ENCODE results near the gene RABGAP1L.
A peak's percentile ranks its signal among the peaks of the same experiment; 100 is the strongest.
"Not testable (repeated sequence)": the region's sequence is repeated elsewhere in the genome, so short reads cannot be mapped to it uniquely, and the experiment has no call there.

The RABGAP1L gene

DNA sequence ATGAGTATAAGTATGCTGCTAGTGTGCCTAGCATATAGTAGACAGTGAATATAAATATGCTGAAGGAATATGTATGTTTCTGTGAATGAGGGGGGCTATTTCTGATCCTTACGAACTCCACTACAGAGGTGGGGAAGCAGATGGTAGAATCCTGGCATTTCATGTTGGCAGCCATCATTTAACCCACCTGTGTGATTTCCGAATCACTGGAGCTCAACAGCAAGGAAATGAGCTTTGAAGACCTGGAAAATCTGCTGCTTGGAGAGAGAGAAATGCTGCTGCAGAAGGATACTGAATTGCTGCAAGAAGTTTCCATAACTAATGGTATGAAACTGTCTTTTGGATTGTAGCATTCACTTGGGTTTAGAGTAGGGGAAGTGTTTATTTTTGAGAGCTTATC, 83.5 kb downstream of the RABGAP1L start:
- DNase-seq (ENCODE audit: low read depth), result no peak

DNA sequence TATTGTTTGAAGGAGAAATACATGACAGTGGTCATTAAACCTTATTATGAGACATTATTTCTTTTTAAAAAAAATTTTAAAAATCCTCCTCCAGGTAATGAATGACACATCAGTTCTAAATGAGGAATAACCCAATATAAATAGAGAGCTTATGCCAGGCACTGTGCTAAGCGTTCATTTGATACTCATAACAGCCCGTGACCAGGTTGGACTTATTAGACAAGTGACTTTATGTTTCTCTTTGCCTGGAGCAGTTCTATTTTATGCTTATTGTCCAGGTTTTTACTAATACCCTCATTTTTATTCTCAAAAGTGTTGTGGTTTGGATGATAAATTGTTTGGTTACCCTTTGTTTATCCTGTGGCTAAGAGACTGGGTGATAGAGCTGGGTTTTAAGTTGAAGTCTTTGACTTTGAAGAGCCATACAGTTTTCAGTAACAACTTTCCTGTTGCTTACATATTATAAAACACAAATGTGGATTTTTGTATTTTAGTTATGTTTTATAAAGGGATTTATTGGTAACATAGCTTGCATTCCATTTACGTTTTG, 84.2 kb downstream of the RABGAP1L start:
- no peak for DNase-seq (ENCODE audit: low read depth)

DNA sequence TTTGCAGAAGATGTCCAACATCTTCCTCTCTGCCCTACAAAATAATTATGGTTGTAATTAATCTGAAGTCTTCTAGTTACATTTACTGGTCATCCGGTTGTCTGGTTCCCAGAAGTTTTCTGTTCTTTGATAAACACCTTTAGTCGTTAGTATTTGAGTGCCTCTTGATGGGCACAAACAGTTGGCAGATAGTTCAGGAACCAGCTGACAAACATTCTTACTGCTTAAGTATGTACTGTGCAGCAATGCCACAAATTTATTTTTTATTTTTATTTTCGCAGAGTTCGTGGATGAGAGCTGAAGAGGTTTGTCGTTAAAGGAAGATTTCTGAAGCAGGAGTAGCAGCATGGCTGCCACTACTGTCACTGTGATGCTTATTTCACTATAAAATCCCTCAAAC, 84.7 kb downstream of the RABGAP1L start:
- DNase-seq (ENCODE audit: low read depth), result no peak

GRCh38 chr1:174247472-174247871, 88.2 kb downstream of the RABGAP1L start:
- no peak for DNase-seq (ENCODE audit: low read depth)

GRCh38 chr1:174248041-174248440, 88.7 kb downstream of the RABGAP1L start:
- DNase-seq (ENCODE audit: low read depth), result no peak

GRCh38 chr1:174256386-174256785, 97.1 kb downstream of the RABGAP1L start:
- not testable (repeated sequence) for DNase-seq (ENCODE audit: low read depth)

DNA sequence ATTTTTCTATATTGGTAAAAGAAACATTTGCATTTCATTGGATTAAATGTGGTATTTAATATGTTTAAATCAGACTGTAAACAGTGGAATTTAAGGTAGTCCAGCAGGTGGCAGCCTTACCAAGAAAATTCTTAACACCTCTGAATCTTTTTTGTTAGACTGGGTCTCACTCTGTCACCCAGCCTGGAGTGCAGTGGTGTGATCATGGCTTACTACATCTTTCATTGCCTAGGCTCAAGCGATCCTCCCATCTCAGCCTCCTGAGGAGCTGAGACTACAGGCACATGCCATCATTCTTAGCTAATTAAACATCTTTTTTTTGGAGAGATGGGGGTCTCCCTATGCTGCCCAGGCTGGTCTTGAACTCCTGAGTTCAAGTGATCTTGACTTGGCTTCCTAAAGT, 98.8 kb downstream of the RABGAP1L start:
- DNase-seq (ENCODE audit: low read depth), result no peak

DNA sequence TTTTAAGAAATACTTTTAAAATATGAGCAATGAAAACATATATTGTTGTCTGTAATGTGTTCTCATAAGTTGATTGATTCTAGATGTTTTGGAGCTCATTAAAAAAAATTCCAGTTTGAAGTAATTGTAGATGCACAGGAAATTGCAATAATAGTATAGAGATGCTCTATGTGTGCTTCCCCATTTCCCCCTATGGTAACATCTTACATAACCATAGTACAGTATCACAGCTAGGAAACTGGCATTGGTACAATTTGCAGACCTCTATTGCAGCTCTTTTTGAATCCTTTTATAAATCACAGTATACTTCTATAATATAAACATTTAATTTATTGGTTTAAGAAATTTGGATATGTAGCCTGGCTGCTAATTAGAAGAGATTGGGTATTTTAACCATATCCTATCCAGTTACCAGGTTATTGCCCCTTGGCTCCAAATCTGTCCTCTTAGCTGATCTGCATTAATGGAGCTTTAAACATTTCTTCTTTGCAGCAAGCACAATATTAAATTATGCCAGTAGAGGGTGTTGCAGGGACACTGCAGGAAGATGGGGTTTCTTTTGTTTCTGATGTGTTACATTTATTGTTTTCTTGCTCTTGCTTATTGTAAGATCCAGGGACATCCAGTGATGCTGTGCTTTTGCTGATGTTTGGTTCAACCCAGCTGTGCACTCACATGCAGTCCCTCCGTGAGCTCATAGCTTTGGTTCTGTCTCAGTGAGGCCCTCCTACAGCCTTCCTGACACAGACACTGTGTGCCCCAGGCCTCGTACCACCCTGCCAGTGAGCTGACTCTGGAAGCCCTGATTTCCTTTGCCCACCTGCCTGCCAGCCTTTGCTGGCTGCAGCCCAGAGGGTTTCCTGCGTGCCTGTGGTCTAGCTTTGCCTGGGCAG, 103.3 kb downstream of the RABGAP1L start:
- peak; percentile 3 for DNase-seq (ENCODE audit: low read depth)

GRCh38 chr1:174265282-174265681, 106.0 kb downstream of the RABGAP1L start:
- DNase-seq (ENCODE audit: low read depth), result no peak

- DNase-seq (ENCODE audit: low read depth), result no peak
Measured at GRCh38 chr1:174266476-174266875, 107.2 kb downstream of the RABGAP1L start.

DNA sequence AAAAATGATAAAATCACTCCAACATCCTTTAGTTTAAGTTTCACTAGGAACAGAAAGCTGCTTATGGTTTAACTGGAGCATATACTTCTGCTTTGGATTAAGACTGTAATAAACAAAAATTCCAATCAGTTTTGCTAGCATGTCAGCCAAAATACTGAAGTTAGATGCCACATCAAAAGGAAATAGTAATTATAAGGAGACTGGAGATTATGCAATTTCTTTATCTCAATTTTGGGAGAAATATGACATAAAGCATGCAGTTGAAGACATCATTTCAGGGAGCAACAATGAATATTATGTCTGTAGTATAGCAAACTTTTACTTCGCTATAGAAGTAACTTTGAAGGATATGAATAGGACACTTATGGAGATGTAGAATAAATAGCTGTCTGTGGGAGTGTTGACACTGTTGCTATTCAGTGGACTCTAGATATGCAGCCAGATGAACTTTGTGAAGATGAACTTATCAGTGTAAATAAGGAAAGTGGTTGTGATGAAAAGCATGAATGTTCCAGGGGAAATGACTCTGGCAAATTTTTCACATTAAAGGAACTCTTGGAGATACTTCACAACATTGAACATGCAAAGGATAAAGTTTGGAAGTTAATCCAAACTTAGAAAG, 107.8 kb downstream of the RABGAP1L start:
- DNase-seq (ENCODE audit: low read depth), result no peak

GRCh38 chr1:174269989-174270651, 110.8 kb downstream of the RABGAP1L start:
- no peak for DNase-seq (ENCODE audit: low read depth)

DNA sequence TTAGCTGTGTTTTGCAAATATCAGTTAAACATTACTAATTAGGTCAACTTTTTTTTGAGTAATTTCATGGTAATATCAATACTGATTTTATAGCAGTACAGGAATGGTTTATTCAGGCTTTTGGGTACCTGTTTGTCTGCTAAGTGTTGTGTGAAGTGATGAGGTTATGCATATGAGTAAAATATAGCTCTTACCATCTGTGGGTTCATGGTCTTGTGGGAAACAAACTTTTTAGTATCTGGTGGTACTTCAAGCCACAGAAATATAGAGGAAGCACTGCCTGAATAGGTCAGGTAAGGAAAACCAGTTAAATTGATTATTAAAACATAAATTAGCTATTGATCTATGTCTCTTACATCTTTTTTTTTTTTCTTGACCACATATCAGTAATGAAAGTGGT, 113.9 kb downstream of the RABGAP1L start:
- DNase-seq (ENCODE audit: low read depth), result no peak

GRCh38 chr1:174273776-174274175, 114.5 kb downstream of the RABGAP1L start:
- no peak for DNase-seq (ENCODE audit: low read depth)

DNA sequence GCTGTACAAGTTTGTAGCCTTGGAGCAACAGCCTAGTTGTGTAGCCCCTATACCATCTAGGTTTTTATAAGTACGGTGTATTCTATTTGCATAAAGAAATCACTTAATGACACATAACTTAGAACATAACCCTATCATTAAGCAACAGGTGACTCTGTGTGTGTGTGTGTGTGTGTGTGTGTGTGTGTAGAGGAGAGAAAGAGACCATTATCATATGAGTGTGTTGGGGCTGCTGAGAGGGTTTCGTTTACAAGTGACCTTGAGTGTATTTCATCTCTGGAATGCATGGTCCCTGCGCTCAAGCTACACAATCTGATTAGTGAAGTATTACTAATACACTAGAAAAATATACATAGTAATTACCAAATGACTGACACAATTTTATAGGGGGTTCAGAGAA, 115.1 kb downstream of the RABGAP1L start:
- no peak for DNase-seq (ENCODE audit: low read depth)

GRCh38 chr1:174274884-174275283, 115.6 kb downstream of the RABGAP1L start:
- DNase-seq (ENCODE audit: low read depth), result no peak

DNA sequence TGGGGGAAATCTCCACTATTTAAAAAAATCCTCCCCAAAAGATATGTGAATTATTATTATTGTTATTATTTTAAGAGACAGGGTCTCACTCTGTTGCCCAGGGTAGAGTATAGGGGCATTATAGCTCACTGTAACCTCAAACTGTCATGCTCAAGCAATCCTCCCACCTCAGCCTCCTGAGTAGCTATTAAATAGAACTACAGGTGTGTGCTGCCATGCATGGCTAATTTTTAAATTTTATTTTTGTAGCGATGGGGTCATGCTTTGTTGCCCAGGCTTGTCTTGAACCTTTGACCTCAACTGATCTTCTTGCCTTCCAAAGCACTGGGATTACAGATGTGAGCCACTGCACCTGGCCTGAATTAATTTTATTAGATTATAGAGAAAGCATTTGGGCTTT, 116.8 kb downstream of the RABGAP1L start:
- no peak for DNase-seq (ENCODE audit: low read depth)

DNA sequence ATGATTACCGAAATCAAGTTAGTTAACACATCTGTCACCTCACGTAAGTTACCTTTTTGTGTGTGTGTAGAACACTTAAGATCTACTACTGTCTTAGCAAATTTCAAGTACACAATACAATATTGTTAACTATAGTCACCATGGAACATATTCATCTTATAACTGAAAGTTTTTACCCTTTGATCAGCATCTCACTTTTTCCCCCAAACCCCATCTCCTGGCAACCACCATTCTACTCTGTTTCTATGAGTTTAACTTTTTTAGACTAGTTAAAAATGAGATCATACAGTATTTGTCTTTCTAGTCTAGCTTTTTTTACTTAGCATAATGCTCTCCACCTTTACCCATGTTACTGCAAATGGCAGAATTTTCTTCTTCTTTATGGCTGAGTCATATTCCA, 124.7 kb downstream of the RABGAP1L start:
- no peak for DNase-seq (ENCODE audit: low read depth)

- DNase-seq (ENCODE audit: low read depth), result no peak
Measured at GRCh38 chr1:174286042-174286441, 126.7 kb downstream of the RABGAP1L start.

GRCh38 chr1:174289644-174290310, 130.5 kb downstream of the RABGAP1L start:
- DNase-seq (ENCODE audit: low read depth), result no peak

DNA sequence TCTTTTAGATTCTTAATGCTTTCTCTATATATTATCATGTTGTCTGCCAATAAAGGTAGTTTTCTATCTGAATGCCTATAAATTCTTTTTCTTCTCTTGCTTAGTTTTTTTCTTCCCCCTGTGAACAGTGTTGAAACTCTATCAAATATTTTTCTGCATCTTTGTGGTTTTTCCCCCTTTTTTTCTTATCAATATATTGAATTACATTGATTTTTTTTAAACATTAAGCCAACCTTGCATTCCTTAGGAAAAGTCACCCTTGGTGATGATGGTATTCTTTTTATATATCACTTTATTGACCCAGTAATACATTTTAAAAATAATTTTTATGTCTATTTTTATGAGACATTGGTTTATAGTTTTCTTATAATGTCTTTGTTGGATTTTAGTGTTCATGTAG, 131.7 kb downstream of the RABGAP1L start:
- no peak for DNase-seq (ENCODE audit: low read depth)

- DNase-seq (ENCODE audit: low read depth), result no peak
Measured at GRCh38 chr1:174296309-174296708, 137.0 kb downstream of the RABGAP1L start.
